Daoy (cell line): ENCODE data around the gene PLD1. TPM values are rescaled to one million over a fixed set of nuclear protein-coding genes. Genes with fewer than 3 reads are reported as not detected.

ENCODE experiments used
- DNase-seq: peaks from one replicate; pipeline ENCODE4 v3.0.0-alpha.2; 2015; ENCODE audit warnings: low read depth
- total RNA-seq: library from RNA; depleted of rRNA; stranded (reverse); fragments of >200 nt; shearing (Covaris generic); gene quantifications from 2 replicates; pipeline ENCODE4 v1.2.3, GENCODE V29; 2014

The PLD1 gene
- total RNA-seq, 1 experiment from 2014 or later, result 5.7 TPM

GRCh38 chr3:171620825-171621434 is 189.4 kb downstream of the PLD1 start:
- DNase-seq, result peak; percentile 79

DNA sequence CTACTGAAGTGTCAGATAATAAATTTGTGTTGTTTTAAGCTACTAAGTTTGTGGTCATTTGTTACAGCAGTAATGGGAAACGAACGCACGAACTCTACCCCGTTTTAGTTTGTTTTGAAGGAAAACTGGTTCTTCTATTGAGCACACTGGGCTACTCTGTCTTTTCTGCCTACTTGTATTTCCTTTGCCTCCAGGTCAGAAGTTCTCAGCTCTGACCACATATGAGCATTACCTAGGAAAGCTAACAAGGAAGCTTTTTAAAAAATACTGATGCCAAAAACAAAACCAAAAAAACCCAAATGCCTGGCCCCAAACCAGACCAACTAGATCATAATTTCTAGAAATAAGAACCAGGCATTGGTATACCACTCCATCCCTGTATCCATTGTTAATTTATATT is 193.5 kb downstream of the PLD1 start:
- DNase-seq, result no peak

DNA sequence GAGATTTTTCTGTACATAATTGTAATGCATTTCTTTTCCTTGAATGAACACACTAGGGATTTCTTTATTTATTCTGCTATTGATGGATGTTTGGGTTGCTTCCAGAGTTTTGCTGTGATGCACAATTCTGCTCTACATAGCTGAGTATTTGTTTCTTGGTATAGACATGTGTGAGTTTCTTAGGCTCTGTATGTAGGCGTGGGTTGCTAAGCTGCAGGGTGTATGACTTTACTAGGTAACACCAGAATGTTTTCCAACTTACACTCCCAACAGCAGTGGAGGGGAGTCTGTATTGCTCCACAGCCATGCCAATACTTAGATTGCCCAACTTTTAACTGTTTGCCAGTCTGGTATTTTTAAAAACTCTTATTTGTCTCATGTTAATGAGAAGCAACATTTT is 194.6 kb downstream of the PLD1 start:
- DNase-seq, result no peak

DNA sequence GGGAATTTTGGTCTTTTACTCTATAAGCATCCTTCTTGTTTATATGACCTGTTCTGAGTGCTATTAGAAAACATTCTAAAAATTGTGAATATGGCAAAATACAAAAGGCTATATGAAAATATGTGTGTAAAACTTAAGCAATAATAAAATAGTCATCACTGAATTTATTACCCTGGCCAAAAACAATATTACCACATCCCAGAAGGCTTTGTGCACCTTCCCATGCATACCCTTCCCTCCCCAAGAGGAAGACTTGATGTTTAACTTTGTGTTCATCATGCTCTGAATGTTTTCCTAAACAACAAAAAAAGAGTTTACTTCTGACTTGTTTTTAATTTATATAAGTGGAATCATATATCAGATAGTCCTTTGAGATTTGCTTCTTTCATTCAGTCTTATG is 195.0 kb downstream of the PLD1 start:
- DNase-seq, result no peak

DNA sequence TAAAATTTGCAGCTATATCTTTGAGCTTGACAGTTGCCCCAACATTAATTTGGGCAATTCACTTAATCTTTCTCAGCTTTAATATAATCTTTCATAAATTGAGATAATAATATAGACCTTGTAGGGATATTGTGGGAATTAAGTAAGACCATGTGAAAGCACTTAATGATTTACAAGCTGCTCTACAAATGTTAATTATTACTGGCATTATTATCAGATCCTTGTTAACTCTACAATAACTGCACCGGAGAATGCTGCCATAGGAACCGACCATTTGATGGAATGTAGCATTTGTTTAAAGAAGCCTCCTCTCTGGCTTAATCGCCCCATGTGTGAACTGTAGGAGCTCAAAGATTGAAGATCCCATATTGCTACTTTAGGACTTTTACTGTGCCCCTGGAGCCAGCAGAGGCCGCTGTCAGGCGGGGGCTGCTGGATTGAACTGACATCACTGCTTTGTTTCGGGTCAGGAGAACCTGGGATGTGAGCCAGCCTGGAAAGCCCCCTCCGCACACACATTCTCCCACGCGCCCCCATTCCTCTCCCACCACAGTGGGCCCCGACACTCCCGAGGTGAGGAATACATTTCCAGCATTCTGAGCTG is 195.9 kb downstream of the PLD1 start:
- DNase-seq, result peak; percentile 36

GRCh38 chr3:171607452-171607851 is 202.8 kb downstream of the PLD1 start:
- DNase-seq, result no peak

- no peak for DNase-seq
Measured at GRCh38 chr3:171606151-171606751, 204.0 kb downstream of the PLD1 start.

DNA sequence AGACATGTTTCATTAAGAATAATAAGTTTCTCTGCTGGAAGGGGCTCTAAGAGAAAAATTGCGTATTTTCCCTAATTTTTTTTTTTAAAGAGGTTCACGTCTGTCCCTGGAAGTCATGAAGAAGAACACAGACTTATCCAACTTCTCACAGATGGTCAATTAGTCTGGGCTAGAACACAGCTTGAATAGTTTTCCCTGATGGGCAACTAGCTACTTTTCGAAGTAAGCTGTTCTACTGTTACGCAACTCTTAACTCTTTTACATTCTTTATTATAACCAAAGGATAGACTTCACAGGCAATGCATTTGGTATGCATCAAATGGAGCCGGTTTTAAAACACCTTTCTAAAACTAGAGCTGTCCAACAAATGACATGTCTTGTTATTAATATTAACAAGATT is 205.9 kb downstream of the PLD1 start:
- DNase-seq, result no peak

- no peak for DNase-seq
Measured at GRCh38 chr3:171602072-171602471, 208.2 kb downstream of the PLD1 start.

- no peak for DNase-seq
Measured at GRCh38 chr3:171600030-171600429, 210.3 kb downstream of the PLD1 start.

DNA sequence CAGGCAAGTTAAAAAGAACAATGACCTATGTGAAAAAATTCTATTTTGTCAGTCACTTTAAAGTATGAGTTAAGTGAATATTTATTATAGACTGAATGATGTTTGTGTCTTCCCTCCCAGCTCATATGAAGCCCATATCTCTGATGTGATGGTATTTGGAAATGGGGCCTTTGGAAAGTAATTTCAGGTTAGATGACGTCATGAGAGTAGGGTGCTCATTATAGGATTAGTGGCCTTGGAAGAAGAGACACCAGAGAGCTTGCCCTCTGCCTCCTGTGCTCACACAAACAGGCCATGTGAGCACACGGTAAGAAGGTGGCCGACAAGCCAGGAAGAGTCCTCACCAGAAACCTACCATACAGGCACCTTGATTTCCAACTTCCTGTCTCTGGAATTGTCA is 211.3 kb downstream of the PLD1 start:
- DNase-seq, result no peak

DNA sequence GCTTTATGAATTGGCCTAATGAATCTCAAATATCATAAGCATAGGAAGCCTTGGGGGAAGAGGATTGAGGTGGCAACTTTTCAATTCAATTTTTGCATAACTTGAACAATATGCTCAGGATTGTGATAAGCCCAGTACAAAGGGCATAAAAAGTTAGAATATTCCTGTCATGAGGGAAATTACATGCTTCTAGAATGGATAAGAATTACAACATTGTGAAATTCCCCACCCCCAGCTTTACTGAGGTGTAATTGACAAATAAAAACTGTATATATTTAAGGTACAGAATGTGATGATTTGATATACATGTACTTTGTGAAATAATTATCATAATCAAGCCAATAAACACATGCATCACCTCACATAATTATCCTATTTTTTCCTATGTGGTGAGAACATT is 217.5 kb downstream of the PLD1 start:
- DNase-seq, result no peak

DNA sequence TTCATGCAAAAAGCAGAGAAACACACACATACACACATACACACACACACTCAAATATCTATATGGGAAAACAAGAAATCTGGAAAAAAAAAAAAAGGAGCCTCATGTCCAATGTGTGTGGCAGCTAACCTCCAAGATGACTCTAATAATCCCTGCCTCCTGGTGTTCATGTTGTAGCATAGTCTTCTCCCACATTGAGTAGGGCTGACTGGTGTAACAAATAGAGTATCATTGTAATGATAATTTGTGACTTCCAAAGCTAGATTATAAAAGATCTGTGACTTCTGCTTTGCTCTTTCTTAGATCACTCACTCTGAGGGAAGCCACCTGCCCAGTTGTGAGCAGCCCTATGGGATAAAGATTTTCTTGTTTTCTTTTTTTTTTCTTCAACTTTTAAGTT is 219.2 kb downstream of the PLD1 start:
- DNase-seq, result no peak

GRCh38 chr3:171586274-171586673 is 224.0 kb downstream of the PLD1 start:
- no peak for DNase-seq

GRCh38 chr3:171585039-171585438 is 225.2 kb downstream of the PLD1 start:
- no peak for DNase-seq

DNA sequence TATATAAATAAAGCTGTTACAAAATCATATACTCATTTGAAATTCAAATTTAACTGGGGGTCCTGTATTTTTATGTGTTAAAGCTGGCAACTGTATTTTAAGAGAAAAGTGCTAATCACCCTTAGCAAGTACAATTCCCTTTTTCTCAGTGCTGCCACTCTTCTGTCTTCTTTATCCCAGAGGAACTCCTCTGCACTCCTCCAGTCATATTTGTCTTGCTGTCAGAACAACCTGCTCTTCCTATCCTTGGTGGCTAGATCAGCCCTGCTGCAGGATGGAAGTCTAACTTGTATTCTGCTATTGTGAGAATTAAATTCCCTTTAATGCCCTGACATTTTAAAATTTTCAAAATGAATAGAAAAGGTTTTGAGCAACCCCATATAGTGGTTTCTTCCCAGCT is 226.2 kb downstream of the PLD1 start:
- no peak for DNase-seq

- DNase-seq, result no peak
Measured at GRCh38 chr3:171574556-171575240, 235.6 kb downstream of the PLD1 start.

DNA sequence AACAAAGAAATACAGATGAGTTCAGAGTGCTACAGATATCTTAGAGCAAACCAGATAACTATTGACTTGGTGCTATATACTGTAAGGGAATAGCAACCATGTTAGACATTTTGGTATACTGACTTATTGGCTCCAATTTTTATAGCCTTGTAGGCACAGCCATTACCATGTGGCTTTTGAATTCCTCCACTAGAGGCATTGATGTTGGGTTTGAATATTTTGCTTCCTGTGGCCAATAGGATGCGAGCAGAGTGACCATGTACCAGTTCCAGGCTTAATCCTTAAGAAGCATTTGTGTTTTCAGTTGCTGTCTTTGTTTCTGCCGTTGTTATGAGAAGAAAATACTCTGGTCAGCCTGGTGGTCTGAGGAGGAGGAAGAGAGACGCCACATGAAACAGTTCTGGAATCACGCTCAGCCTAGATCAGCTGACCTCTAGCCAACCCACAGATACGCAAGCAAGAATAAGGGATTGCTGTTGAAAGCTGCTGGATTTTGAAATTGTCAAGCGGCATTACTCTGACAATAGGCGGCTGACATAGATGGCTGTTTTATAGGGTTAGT is 240.6 kb downstream of the PLD1 start:
- DNase-seq, result no peak

DNA sequence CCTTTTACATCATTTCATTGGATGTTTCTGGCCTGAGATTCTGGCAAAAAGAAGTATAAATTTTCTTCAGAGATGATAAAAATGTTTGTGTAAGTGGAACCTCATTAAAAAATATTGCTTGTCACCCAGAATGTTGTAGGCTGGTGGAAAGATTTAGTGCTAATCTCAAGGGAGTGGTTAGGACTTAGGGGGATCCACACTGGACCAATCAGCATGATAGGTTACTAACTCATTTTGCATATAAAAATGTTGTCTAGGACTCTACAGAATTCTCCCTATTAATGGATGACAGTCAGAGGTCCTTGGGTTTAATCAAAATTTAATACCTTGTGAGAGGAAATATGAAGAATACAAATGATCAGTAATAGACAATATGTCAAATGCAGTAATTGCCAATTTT is 241.5 kb downstream of the PLD1 start:
- DNase-seq, result no peak

DNA sequence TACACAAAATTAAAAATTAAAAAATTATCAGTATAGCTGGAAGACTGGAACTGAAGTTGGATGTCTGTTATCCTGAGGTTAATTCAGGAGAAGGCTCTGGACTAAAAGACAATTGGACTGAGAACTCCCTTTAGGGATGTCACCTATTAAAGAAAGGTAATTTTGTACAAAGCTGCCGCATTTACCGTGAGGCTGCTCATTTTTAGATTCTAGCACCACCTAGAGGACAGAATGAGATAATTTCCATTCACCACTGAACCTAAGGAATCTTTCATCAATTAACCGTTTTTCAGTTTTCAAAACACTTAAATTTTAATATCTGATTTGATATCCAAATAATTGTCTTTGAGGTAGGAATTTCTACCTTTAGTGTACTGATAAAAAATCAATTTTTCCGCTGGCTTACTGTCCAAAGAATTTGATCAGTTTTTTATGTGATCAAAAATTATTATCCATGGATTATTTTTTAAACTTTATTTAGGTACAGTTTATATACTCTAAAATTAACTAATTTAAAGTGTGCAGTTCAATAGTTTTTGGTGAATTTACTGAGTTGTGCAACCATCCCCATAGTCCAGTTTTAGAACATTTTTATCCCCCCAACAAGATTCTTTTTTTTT is 243.4 kb downstream of the PLD1 start:
- peak; percentile 39 for DNase-seq

GRCh38 chr3:171565481-171566058 is 244.7 kb downstream of the PLD1 start:
- DNase-seq, result no peak
